ENCODE data around the gene AGFG2.
"Not testable (repeated sequence)": the region's sequence is repeated elsewhere in the genome, so short reads cannot be mapped to it uniquely, and the experiment has no call there.

The AGFG2 gene

DNA sequence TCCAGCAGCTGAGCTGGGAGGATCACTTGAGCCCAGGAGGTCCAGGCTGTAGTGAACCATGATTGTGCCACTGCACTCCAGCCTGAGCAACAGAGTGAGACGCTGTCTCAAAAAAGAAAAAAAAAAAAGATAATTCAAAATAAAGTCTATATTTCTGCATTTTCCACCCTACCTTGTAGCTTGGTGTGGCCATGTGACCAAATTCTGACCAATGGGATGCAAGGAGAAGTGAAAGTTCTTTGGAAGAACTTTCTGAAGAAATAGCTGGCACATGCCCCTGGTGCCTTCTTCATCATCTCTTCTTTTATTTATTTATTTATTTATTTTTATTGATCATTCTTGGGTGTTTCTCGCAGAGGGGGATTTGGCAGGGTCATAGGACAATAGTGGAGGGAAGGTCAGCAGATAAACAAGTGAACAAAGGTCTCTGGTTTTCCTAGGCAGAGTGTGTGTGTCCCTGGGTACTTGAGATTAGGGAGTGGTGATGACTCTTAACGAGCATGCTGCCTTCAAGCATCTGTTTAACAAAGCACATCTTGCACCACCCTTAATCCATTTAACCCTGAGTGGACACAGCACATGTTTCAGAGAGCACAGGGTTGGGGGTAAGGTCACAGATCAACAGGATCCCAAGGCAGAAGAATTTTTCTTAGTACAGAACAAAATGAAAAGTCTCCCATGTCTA is 17.0 kb upstream of the AGFG2 start:
- DNase-seq = peak; percentile 54 to 64

DNA sequence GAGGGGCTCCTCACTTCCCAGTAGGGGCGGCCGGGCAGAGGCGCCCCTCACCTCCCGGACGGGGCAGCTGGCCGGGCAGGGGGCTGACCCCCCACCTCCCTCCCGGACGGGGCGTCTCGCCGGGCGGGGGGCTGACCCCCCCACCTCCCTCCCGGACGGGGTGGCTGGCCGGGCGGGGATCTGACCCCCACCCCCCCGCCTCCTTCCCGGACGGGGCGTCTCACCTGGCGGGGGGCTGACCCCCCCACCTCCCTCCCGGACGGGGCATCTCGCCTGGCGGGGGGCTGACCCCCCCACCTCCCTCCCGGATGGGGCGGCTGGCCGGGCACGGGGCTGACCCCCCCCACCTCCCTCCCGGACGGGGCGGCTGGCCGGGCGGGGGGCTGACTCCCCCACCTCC is 15.8 kb upstream of the AGFG2 start:
- not testable (repeated sequence) for DNase-seq

DNA sequence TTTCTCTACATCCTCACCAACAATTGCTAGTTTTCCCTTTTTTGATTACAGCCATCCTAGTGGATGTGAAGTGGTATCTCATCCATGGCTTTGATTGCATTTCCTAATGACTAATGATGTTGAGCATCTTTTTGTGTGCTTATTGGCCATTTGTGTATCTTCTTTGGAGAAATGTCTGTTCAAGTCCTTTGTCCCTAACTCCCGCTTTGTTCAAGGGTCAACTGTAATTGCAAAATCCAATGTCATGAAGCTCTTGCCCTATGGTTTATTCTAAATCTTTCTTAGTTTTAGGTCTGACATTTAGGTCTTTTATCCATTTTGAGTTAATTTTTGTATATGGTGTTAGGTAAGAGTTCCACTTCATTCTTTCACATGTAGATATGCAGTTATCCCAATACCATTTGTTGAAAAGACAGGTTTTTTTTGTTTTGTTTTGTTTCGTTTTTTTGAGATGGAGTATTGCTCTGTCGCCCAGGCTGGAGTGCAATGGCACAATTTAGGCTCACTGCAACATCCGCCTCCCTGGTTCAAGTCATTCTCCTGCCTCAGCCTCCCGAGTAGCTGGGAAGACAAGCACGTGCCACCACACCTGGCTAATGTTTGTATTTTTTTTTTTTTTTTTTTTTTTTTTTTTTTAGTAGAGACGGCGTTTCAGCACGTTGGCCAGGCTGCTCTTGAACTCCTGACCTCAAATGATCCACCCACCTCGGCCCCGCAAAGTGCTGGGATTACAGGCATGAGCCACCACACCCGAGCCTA is 10.7 kb upstream of the AGFG2 start:
- not testable (repeated sequence) for DNase-seq

DNA sequence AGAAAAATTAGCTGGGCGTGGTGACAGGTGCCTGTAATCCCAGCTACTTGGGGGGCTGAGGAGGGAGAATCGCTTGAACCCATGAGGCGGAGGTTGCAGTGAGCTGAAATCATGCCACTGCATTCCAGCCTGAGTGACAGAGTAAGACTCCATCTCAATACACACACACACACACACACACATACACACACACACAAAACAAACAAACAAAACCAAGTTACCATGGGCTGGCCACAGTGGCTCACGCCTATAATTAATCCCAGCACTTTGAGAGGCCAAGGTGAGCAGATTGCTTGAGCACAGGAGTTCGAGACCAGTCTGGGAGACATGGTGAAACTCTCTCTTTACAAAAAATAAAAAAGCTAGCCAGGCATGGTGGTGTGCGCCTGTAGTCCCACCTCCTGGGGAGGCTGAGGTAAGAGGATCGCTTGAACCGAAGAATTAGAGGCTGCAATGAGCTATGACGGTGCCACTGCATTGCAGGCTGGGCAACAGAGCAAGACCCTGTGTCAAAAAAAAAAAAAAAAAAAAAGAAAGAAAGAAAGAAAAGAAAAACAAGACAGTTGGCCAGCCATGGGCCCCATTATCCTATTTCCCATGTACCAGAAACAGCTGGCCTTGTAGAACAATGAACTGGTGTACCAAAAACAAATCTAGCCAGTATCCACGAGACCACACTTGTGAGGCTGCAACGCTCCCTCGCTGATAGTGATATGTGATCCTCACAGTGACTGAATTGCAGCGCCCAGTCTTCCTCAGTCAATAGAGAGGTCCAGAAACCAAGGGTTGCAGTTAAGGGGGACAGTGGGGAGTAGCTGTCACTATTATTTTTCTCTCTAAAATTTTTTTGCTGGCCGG is 6.6 kb upstream of the AGFG2 start:
- DNase-seq = no peak

DNA sequence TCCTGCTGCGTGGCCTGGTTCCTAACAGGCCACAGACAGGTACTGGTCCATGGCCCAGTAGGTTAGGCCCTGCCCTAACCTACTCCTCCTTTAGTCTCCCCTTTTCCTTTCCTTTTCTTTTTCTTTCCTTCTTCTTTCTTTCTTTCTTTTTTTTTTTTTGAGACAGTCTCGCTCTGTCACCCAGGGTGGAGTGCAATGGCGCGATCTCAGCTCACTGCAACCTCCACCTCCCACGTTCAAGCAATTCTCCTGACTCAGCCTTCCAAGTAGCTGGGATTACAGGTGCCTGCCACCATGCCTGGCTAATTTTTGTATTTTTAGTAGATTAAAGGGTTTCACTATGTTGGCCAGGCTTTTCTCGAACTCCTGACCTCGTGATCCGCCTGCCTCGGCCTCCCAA is 3.0 kb upstream of the AGFG2 start:
- not testable (repeated sequence) for DNase-seq

DNA sequence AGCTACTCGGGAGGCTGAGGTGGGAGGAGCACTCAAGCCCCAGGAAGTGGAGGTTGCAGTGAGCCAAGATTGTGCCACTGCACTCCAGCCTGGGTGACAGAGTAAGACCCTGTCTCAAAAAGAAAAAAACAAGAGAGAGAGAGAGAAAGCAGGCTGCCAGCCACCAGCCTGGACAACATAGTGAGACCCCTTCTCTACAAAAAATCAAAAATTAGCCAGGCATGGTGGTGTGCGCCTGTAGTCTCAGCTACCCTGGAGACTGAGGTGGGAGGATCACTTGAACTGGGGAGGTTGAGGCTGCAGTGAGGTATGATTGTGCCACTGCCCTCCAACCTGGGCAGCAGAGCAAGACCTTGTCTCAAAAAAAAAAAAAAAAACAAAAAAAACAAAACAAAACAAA is 2.3 kb upstream of the AGFG2 start:
- not testable (repeated sequence) for DNase-seq

DNA sequence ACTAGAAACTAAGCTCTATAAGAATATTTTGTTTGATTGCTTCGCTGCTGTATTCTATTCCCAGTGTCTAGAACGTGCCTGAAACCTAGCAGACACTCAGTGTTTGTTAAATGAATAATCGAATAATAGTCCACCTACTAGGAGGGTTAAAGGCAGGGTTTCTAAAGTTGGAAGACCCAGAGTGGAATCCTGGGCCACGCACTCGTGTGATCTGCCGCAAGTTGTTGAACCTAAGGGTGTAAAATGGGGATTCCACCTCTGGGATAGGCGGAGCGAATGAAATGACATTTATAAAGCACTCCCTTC is 702 bp upstream of the AGFG2 start:
- DNase-seq = no peak

DNA sequence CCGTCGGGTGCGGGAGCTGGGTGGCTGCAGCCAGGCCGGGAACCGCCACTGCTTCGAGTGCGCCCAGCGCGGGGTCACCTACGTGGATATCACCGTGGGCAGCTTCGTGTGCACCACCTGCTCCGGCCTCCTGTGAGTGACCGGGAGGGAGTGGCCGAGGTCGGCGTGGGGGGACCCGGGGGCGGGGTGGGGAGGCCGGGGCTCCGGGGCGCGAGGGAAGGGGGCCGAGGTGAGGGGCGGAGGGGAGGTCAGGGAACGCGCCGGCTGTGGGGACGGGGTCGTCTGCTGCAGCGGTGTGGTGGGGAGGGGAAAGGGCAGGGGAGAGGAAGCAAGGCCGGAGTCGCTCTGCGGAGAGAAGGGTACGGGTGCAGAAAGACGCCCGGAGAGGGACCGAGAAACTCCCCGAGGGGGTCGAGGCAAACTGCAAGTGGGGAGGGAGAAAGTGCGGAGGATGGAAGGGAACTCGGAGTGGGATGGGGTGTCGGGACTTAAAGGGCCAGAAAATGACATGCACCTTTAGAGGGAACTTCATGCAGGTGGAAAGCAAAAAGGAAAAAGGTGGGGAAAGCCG is 518 bp downstream of the AGFG2 start:
- DNase-seq = no peak

DNA sequence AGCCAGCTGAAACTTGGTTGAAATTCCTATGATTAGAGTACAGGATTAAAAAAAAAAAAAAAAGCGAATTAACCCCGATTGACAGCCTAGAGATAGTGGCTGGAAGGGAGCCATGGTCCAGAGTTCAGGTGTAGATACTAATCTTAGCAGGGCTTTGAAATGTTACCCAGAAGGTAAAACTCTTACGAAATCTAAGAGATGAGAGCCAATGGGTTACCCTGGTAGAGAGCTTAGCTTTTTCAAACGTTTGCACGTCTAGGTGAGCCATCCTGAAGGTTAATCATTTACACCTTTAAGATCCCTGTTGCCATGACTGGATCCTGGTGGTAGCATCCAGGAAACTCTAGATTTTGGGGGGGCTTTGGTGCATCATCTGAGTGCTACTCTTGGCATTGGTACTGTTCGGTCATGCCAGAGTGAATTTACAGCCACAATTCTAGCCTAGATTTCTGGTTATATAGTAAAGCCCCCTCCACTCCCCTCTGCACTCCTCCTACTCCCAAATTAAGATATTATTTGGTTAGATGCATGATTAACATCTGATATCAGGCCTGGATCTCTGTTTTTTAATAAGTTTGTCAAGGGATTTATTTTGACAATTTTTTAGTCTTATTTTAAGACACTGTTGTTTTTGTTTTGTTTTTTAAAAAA is 1.2 kb downstream of the AGFG2 start:
- DNase-seq = no peak

DNA sequence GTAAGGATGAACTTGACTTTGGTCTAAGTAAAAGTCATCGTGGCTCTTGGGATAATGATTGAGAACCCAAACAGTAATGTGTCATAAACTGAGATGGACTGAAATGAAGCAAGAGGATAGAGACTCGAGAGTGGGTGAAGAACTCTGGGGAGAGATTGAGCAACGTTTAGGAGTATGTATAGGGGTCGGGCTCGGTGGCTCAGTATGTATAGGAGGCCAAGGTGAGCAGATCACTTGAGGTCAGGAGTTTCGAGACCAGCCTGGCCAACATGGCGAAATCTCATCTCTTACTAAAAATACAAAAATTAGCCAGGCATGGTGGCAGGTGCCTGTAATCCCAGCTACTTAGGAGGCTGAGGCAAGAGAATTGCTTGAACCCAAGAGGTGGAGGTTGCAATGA is 2.3 kb downstream of the AGFG2 start:
- DNase-seq = peak in 1 of 2 donors; percentile 44

DNA sequence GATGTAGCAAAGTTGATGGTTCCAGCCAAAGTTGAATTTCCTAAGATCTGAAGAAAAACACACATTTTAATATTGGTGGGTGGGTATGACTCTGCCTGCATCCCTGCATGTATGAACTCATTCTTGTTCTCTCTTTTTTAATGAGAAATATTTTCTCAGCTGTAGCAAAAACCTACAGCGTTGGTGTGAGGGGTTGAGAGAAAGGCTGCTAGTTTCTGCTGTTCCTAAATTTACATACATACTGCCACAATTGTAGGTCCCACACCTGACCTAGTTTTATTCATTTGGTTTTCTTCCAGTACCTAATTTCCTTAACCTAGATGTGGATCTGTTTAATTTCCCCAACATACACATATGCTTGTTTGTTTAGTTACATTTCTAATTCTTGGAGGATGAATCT is 4.6 kb downstream of the AGFG2 start:
- DNase-seq = no peak

DNA sequence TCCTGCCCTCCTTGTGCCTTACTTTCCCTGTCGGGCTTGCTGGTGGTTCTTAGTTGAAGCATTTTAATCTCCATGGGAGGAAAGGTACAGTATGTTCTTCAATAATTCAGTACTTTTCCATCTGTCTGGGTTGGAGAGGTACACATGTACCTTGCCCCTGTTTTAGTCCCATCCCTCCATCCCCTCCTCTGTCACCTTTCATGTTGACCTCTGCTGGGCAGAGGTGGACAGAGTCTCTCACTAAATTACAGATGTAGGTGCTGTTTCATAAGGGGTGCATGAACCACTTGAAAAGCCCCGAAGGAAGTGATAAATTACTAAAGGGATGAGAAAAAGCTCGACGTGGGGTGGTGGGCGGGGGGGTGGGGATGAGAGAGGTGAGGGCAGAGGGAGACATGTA is 5.4 kb downstream of the AGFG2 start:
- no peak for DNase-seq

DNA sequence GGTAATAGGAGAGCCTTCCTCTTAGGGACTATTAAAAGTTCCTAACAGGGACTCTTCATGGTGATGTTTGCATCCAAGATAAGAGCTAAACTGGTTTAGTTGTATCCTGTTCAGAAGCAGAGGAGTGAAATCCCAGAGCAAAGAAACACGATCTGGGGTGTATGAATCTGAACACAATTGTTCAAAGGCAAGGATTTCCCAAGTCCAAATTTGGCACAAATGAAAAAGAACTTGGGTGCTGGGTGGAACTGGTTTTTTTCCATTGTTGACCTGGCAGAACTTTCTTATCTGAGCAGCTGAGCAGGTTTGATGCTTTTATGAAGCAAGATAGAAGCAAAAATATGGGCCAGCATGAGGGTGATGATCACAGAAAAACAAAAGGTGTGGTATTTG is 6.0 kb downstream of the AGFG2 start:
- DNase-seq = no peak

DNA sequence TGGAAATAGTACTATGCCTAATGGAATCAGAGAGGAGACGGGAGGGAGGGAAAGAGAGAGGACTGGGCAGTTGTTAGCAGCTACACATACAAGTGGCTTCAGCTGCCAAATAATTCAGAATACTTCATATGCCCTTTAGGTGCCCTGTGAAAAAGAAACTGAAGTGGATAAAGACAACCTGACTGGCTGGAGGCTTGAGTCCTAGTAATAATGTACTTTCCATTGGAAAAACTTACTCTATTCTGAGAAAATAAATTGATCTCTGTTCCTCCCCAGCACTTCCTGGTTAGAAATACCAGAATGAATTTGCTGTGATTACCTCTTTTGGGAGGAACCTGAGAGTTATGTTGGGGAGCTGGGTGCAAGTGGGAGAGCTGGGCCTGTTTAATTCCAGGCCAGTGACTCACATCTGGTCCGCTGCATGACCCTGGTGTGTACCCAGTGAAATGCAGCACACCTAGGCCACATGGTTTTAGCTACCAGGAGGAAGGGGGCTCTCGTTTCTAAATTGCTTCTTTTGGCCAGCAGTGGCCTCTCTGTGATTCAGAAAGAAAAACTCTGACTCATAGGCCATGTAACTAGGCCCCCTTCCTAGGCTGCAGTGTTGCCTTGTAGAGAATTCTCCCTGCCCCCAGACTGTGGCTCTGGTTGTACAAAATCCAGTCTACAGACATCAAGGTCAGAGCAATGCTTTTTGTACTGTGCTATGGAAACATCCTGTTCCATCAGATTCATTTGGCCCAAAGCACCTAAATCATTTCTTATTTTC is 6.5 kb downstream of the AGFG2 start:
- peak; percentile 54 to 67 for DNase-seq

DNA sequence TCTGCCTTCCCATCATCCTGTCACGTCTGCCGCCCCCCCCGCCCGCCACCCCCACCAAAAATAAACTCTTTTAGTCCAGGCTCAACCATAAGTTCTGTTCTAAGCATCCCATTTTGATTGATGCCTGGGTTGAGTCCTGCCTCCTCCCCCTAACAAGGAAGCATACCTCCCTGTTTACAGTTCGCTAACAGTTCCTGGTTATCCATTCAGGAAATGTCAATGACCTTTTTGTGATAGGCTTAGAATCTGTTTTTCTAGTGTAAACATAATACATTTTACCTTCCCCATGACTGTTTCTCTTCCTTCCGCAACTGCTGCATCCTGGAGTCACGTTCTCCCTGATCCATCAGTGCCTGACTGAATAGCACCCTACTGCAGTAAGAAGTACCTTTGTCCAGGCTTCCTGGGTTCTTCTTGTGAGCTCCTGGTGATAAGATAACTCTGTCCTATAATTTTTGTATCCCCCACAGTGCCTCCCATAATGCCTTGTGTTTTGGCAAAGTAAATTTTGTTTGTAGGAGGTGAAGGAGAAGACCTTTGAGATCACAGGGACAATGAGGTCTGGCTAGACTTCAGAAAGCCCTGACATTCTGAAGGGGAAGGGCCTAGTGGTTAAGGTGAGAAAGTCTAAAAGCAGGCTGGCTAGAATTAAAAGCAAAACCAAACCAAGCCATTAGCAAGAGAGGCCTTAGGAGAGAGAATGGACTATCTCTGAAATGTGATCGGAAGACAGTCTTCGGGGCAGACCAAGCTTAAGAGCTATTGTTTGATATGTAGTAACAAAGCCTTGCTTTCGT is 7.3 kb downstream of the AGFG2 start:
- DNase-seq = no peak

DNA sequence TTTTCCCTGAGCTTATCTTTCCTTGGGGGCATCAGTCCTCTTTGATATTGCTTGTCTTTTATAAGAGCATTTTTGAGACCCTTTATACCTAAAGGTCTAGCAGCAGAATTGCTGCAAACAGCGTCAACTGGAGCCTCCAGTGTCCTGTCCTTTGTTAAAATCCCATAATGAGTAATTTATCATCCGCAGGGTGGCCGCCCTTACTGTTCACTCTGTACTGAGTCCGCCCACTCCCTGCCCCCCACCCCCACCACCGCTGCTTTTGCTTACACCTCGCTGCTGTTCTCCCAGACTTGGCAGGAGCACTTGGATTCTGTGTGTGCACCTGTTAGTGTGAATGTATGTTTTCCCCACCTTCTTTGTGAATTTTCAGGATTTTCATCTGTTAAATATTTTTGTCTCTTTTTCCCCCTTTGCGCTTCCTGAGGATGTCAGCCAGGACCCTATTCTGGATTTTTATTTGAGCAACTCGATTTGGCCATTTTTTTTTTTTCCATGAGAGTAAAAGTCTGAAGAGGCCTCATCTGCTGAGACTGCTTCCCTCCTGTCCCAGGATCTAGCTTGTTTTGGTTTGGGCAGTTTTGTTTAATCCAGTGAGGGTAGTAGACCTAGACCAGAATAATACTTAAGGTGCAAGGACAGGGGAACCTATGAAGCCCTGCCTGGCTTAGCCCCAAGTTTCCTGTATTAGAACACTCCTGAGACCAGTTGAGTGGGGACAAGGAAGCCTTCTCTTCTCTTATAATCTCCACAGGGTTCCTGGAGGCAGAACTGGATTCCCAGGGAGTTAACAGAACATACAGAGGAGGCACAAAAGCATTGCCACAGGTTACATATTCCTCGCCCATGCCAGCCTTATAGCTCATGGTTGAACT is 8.2 kb downstream of the AGFG2 start:
- no peak for DNase-seq

DNA sequence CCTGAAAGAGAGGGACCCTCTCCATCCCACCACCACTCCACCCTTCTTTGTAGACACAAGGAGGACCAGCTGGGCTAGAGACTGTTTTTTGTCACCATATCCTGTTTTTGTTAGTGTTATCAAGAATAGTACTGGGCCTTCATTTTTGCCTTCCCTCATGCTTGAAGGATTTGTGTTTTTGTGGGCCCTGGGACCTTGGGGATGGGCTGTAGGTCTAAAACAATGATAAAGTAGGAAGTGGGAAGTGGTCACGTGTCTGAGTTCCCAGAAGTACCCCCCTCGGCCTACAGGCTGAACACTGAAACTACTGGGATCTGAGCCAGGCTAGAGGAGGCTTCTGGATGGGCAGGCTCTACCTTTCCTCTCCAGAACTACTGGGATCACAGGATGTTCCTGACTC is 8.9 kb downstream of the AGFG2 start:
- DNase-seq = no peak

DNA sequence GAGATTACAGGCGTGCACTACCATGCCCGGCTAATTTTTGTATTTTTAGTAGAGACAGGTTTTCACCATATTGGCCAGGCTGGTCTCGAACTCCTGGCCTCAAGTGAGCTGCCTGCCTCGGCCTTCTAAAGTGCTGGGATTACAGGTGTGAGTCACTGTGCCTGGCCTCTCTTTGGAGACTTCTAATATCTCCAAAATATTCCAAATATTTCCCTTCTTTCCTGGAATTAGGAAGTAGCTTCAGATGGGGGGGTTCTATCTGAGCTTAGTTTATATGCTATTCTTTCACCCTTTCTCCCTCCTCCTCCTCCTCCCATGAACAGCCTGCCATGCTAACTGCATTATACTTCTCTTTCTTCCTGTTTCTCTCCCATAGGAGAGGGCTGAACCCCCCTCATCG is 9.4 kb downstream of the AGFG2 start:
- not testable (repeated sequence) for DNase-seq

DNA sequence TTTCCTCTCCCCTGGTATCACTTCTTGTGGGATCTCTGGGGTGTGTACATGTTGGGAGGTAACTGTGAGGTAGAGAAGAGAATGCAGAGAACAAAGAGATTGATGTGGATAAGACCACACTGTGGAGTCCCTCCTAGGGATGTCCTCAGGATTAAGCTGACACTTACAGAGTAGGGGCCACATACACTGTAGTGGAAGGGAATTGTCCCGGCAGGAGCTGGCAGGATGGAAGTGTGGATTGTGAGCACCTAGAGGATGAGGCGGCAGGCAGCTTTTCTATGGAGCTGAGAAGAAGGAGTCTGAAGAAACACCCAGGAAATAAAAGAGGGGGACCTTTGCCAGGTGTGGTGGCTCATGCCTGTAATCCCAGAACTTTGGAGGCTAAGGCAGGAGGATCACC is 13.5 kb downstream of the AGFG2 start:
- DNase-seq = no peak

DNA sequence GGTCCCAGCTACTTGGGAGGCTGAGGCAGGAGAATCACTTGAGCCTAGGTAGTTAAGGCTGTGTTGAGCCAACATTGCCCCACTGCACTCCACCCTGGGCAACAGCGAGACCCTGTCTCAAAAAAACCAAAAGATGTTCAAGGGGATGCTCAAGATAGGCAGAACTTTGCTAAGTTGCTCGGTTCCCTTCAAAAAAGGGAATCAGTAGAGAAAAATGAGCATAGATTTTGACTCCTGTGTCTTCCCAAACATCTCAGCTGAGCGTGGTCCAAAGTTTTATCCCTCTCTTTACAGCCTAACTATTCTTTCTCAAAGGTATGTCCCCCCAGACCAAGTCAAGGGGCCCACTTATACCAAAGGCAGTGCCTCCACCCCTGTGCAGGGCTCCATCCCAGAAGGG is 14.0 kb downstream of the AGFG2 start:
- no peak for DNase-seq

Data from inflammatory macrophage treated with lipopolysaccharide for 1 hour (primary cell).